Vagina (tissue), 2 donors: ENCODE data around the gene NBL1. TPM values are rescaled to one million over a fixed set of nuclear protein-coding genes. Genes with fewer than 3 reads are reported as not detected.

Experiments
- DNase-seq, 2 donors: peaks; one replicate each; pipeline ENCODE4 v3.0.0-alpha.2; 2017; ENCODE audit errors: extremely low spot score in 2 of 2
- H3K27ac ChIP-seq: fragments of 200-600 bp; sonication (generic); one replicate; pipeline ENCODE4 v1.5.1; 2019
- H3K27me3 ChIP-seq: fragments of 200-600 bp; sonication (generic); one replicate; pipeline ENCODE4 v1.5.1; 2019
- H3K36me3 ChIP-seq, 2 donors: fragments of 200-600 bp; sonication (generic); one replicate each; pipeline ENCODE4 v1.5.1; 2017 to 2019
- H3K4me1 ChIP-seq: fragments of 200-600 bp; sonication (generic); one replicate; pipeline ENCODE4 v1.5.1; 2019
- H3K4me3 ChIP-seq, 2 donors: fragments of 200-600 bp; sonication (generic); 1 replicate in 1 of 2; 2 replicates in 1 of 2; pipeline ENCODE4 v1.5.1; 2016 to 2019
- H3K9me3 ChIP-seq: fragments of 200-600 bp; sonication (generic); one replicate; pipeline ENCODE4 v1.5.1; 2019
- CTCF ChIP-seq, 3 experiments: fragments of 450-650 bp in 2 of 3; fragments of 200-600 bp in 1 of 3; sonication (generic) in 1 of 3; IDR thresholded peaks; one replicate each; pipeline ENCODE4 v1.5.1; 2017 to 2019; ENCODE audit warnings: antibody characterized with exemption in 3 of 3, mild to moderate bottlenecking in 2 of 3, moderate library complexity in 2 of 3
- POLR2A ChIP-seq, 2 donors: fragments of 450-650 bp; IDR thresholded peaks; one replicate each; pipeline ENCODE4 v1.6.1; 2017; ENCODE audit warnings: antibody characterized with exemption in 2 of 2, mild to moderate bottlenecking in 2 of 2, moderate library complexity in 2 of 2
- POLR2AphosphoS5 ChIP-seq, 2 donors: sonication (generic); formaldehyde crosslinking; IDR thresholded peaks; one replicate each; pipeline ENCODE4 v1.9.0; 2017; ENCODE audit warnings: antibody characterized with exemption in 2 of 2, mild to moderate bottlenecking in 2 of 2, low read depth in 1 of 2; ENCODE audit not compliant: insufficient read depth in 1 of 2
- intact Hi-C: fragments of 100-400 bp; cut with DNase I; formaldehyde crosslinking; loops from one replicate; pipeline ENCODE4 v1.15.1; 2023
- total RNA-seq: library from RNA; depleted of rRNA; stranded (reverse); fragments of >200 nt; gene quantifications from one replicate; pipeline ENCODE4 v1.2.3, GENCODE V29; 2016

Gene NBL1
- total RNA-seq, 1 donor from 2014 or later = 148 TPM

DNA sequence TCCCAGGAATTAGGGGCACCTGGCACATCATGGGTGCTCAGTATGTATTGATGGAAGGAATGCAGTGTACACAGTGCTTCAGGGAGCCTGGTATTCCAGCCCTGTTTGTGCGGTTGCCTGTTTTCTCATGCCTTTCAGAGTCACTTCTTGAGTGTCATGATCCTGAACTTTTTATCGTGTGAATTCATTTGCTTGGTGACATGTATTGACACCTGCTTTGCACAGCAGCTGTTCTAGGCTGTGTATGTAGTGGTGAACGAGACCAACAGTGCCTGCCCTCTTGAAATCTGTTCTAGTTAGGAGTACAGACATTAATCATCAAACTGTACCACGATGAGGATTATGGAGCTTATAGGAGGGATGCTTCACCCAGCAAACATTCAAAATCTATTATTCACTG is 26.7 kb downstream of the NBL1 start:
- peaks cover 4% of the 10 kb centered on the region for H3K27me3 ChIP-seq
- DNase-seq = no peak
- H3K4me1 ChIP-seq = peaks cover 3% of the 10 kb centered on the region
- intact Hi-C loops = no loop called here
- no peak overlapping the region for H3K27ac ChIP-seq
- no peak overlapping the region for H3K4me3 ChIP-seq
- H3K36me3 ChIP-seq = no peaks in the 10 kb centered on the region
- H3K9me3 ChIP-seq = no peaks in the 10 kb centered on the region
- no peak for TF ChIP-seq POLR2AphosphoS5 (IDR thresholded peaks at IDR 0.05; ENCODE audit: insufficient read depth in 1 of 2, low read depth in 1 of 2)
- TF ChIP-seq CTCF (IDR thresholded peaks at IDR 0.05) = no peak
- no peak for TF ChIP-seq POLR2A (IDR thresholded peaks at IDR 0.05)

DNA sequence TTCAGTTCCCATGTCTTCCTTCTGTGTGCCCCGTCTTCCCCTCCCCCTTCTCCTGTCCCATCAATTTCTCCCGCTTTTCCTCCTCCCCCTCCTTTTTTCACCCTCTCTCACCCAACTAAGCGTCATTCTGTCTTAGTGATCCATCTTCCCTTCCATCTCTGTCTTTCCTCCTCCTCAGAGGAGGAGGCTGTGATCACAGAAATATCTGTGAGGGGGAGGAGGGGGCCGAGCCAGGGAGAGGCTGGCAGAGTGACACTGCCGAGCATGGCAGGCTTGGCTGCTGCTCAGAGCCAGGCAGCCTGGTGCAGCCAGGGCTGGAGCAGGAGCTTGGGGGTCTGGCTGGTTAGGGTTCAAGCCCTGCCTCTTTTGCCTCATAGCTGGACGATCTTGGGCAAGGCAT is 28.1 kb downstream of the NBL1 start:
- Histone ChIP-seq H3K4me1 (no peaks in the 10 kb centered on the region), H3K27me3 (no peaks in the 10 kb centered on the region)

DNA sequence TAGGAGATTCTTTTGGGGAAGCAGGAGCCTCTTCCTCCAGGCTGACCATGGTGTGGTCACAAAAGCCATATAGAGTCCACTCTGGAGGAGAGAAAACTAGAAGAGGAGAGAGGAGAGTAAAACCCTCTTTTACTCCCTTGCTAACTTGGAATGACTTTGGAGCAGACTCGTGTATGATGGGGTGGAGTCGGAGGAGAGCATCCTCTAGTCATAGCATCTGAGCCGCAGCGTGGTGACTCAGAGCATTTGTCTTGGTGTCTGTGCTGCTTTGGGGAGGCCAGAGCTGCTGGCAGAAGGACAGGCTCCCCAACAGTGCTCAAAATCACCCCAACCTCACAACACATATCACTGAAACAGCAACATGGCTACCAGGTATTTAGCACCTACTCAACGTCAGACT is 31.7 kb downstream of the NBL1 start:
- H3K4me1 ChIP-seq = no peaks in the 10 kb centered on the region
- no peak for TF ChIP-seq POLR2AphosphoS5 (IDR thresholded peaks at IDR 0.05; ENCODE audit: insufficient read depth in 1 of 2, low read depth in 1 of 2)
- TF ChIP-seq POLR2A (IDR thresholded peaks at IDR 0.05) = no peak
- TF ChIP-seq CTCF (IDR thresholded peaks at IDR 0.05) = no peak
- no peak overlapping the region for H3K27ac ChIP-seq
- H3K9me3 ChIP-seq = no peaks in the 10 kb centered on the region
- no peaks in the 10 kb centered on the region for H3K27me3 ChIP-seq
- no peak for DNase-seq
- H3K4me3 ChIP-seq = no peak overlapping the region
- no peaks in the 10 kb centered on the region for H3K36me3 ChIP-seq
- intact Hi-C loops = no loop called here

More for the DNA sequence above, 28.1 kb downstream of the NBL1 start:
- Histone ChIP-seq H3K4me3 (no peak overlapping the region), H3K36me3 (no peaks in the 10 kb centered on the region), H3K27ac (no peak overlapping the region), H3K9me3 (no peaks in the 10 kb centered on the region)
- no peak for DNase-seq
- TF ChIP-seq CTCF (IDR thresholded peaks at IDR 0.05) (no peak), POLR2AphosphoS5 (IDR thresholded peaks at IDR 0.05; ENCODE audit: insufficient read depth in 1 of 2, low read depth in 1 of 2) (no peak), POLR2A (IDR thresholded peaks at IDR 0.05) (no peak)
- intact Hi-C loops = no loop called here

- Histone ChIP-seq H3K36me3 (no peaks in the 10 kb centered on the region), H3K27ac (no peak overlapping the region), H3K4me3 (no peak overlapping the region), H3K4me1 (no peaks in the 10 kb centered on the region), H3K9me3 (no peaks in the 10 kb centered on the region), H3K27me3 (no peaks in the 10 kb centered on the region)
- intact Hi-C loops = no loop called here
- TF ChIP-seq CTCF (IDR thresholded peaks at IDR 0.05) = no peak
- TF ChIP-seq POLR2AphosphoS5 (IDR thresholded peaks at IDR 0.05; ENCODE audit: insufficient read depth in 1 of 2, low read depth in 1 of 2) = no peak
- TF ChIP-seq POLR2A (IDR thresholded peaks at IDR 0.05) = no peak
- DNase-seq = no peak
Measured at GRCh38 chr1:19676438-19676922, 32.4 kb downstream of the NBL1 start.

- intact Hi-C loops = no loop called here
- Histone ChIP-seq H3K36me3 (no peaks in the 10 kb centered on the region), H3K27me3 (no peaks in the 10 kb centered on the region), H3K9me3 (no peaks in the 10 kb centered on the region), H3K4me3 (no peak overlapping the region), H3K4me1 (no peaks in the 10 kb centered on the region), H3K27ac (no peak overlapping the region)
- no peak for DNase-seq
- TF ChIP-seq POLR2A (IDR thresholded peaks at IDR 0.05) (no peak), POLR2AphosphoS5 (IDR thresholded peaks at IDR 0.05; ENCODE audit: insufficient read depth in 1 of 2, low read depth in 1 of 2) (no peak), CTCF (IDR thresholded peaks at IDR 0.05) (no peak)
Measured at GRCh38 chr1:19678493-19678892, 34.4 kb downstream of the NBL1 start.
